ENCODE results near the gene ASIC2.

ASIC2 gene

GRCh38 chr17:33151565-33151964, 141.5 kb downstream of the ASIC2 start:
- DNase-seq: no peak

GRCh38 chr17:33145941-33146340, 147.2 kb downstream of the ASIC2 start:
- DNase-seq: no peak

GRCh38 chr17:33144837-33145236, 148.3 kb downstream of the ASIC2 start:
- DNase-seq: no peak

DNA sequence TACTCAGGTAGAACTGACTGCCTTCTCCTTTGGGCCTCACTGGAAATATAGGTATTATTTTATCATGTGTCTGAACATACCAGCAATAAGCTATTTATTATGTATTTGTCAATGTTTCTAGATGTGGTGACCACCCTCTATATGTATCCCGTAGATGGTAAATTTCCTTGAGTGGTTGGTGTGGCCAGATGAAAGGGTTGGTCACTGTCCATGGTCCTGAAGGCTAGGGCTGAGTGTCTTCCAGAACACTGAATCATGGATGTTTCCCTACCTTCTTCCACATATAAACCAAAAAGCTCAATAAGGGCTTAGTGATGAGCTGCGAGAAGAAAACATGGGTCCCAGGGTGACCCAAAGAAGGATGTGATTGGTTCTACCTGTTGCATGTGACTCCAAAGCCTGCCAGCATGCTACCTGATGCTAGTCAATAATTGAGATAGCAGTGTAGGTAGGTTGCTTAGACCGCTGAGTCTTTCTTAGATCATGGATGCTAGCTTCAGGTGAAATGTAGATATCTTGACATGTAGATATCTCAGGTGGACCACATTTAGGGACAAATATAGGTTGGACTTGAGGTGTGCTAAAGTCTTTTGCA, 150.3 kb downstream of the ASIC2 start:
- DNase-seq: no peak

GRCh38 chr17:33140413-33141099, 152.5 kb downstream of the ASIC2 start:
- DNase-seq: peak in 1 of 2 experiments; percentile 36

- DNase-seq: no peak
Measured at GRCh38 chr17:33138627-33139026, 154.5 kb downstream of the ASIC2 start.

- no peak for DNase-seq
Measured at GRCh38 chr17:33137426-33137825, 155.7 kb downstream of the ASIC2 start.

DNA sequence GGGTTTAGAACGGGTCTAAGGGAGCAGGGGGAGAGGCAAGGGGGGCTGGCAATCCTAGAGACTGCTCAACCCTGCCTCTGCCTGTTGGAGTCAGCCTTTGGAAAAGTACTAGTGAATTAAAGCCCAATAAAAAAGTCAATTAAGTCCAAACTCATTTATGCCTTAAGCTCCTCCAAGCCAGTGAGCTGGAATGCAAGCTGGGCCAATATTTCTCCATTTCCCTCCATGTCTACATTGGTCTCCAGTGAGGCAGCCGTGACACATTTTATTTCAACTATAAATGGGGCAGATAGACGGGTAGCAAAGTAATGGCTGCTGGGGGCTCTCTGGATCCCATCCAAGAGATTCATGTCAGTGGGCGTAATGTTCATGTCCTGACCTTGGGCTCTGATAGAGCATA, 157.4 kb downstream of the ASIC2 start:
- no peak for DNase-seq

GRCh38 chr17:33131620-33132019, 161.5 kb downstream of the ASIC2 start:
- no peak for DNase-seq

GRCh38 chr17:33127706-33128105, 165.4 kb downstream of the ASIC2 start:
- no peak for DNase-seq

DNA sequence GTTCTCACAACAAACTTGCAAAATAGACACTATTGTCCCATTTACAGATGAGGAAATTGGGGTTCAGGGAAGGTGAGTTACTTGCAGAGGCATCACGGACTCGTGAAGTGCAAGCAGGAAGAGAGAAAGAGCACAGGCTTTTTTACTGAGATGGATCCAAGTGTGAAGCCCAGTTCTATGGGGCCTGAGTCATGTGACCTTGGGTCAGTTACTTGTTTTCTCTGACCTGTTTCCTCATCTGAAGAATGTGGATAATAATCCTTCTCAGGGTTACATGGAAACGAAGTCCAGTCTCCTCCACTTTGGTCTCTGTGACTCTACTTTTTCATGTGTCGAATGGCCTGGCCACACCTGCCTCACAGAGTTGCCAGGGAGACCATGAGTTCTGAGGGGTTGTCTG, 167.0 kb downstream of the ASIC2 start:
- DNase-seq: no peak

GRCh38 chr17:33125552-33125950, 167.5 kb downstream of the ASIC2 start:
- no peak for DNase-seq

- no peak for DNase-seq
Measured at GRCh38 chr17:33124871-33125551, 168.1 kb downstream of the ASIC2 start.

- DNase-seq: no peak
Measured at GRCh38 chr17:33124185-33124584, 168.9 kb downstream of the ASIC2 start.

DNA sequence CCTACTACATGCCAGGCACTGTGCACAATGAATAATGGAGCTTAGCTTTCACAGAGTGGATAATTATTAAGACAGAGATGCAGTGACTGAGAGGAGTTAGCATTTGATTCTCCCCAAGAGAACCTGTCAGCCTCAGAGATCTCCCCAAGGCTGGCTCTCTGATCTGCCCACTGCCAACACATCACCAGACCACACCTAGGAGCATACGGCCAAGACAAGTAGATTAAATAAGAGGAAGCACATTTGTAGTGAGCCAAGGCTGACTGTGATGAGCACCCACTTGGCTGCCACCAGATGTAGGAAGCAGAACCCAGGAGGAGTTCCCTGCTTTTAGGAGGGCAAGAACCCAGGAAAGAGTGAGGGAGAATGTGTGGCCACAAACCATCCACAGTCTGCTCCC, 171.3 kb downstream of the ASIC2 start:
- DNase-seq: no peak

DNA sequence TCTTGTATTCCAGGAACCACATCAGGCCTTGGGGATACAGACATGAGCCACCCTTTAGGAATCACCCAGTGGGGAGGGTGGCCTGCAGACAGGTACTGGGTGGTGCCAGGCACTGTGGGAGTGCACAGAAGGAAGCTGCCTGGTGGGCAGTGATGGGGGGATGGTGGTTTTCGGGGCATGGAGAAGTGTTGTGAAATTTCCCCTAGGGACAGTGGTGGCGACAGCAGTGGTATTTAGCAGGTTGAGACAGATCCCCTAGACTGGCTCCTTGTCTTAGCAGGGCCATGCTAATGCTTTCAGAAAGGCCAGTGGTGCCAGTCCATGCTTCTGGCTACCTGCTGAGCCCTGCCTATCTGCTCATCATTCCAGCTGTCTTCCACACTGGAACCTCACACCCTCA, 171.8 kb downstream of the ASIC2 start:
- no peak for DNase-seq

- DNase-seq: no peak
Measured at GRCh38 chr17:33120103-33120502, 173.0 kb downstream of the ASIC2 start.

DNA sequence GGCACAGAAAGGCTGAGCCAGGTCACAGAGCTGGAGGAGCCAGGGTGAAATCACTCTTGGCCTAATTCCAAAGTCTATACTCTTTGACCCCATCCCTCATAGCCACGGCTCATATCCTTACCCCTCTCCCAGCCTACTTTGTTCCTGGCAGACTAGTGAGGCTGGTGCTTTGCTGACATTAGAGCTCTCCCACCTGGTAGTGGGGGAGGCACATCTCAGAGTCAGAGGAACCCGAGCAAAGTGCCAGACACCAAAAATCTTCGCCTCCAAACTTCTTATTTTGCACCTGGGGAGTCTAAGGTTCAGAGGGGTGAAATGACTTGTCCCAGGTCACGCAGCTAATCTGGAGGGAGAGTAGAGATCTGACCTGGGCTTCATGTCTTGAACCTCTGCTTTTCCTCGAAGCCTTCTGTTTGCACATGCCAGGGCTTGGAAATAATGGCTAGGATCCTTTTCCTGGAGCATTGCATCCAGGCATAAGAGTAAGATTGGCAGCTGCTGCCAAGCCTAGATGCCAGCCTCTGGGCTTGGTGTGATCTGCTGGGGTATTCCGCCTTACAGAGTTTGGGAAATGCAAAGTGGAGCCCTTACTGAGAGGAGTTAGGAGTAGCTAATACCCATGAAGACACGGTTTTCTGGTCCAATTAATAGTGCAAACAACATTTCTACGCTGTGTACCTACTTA, 174.6 kb downstream of the ASIC2 start:
- no peak for DNase-seq

GRCh38 chr17:33116021-33116551, 177.0 kb downstream of the ASIC2 start:
- DNase-seq: no peak

DNA sequence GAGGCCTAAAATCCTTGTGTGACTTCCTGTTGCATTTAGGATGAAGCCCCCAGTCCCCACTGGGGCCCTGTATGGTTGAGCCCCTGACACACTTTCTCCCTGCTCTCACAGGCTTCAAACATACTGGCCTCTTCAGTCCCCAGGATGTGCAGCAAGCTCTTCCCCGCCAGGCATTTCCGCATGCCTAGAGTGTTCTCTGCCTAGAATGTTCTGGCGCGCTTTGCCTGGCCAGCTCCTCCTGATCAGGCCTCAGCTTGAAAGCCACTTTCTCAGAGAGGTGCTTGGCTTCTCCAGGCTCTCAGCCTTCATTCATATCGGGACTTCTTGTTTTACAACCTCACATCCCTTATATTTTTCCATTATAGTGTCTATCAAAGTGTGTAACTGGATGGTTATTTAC, 177.7 kb downstream of the ASIC2 start:
- DNase-seq: no peak

DNA sequence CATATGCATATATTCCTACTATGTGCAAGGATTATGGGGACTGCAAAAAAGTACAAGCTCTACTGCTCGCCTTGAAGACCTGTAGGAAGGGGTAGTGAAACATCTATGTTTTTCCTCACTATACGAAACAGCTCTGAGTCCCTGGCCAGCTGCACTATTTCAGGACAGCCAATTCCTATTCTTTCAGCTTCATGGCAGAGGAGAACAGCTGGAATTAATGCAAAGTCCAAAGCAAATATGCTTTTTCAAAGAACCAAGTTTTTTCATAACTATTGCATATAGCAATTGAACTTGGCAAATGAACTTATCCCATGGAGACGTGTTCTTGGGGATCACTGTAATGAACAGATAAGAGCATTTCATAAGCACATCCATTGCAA, 179.1 kb downstream of the ASIC2 start:
- DNase-seq: no peak

- DNase-seq: no peak
Measured at GRCh38 chr17:33113276-33113990, 179.7 kb downstream of the ASIC2 start.

DNA sequence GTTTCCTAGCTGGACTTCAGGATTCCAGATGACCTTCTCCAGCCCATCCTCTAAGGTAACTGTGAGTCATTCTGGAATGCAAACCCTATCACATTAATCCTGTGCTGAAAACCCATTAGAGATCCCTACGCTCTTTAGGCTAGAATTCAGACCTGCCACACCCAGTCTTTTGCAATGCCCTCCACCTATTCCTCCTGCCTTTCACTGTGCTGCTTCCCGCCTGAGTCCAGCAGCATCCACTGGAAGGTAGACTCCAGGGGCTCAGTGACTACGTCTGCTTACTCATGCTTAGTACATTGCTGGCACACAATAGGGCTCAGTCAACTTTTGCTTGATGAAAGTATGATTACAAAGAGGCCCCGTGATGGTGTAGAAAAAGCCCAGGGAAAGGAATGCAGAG, 180.3 kb downstream of the ASIC2 start:
- no peak for DNase-seq
